ENCODE results near the gene FTO. TPM values are rescaled to one million over a fixed set of nuclear protein-coding genes. Genes with fewer than 3 reads are reported as not detected.
"Not testable (repeated sequence)": the region's sequence is repeated elsewhere in the genome, so short reads cannot be mapped to it uniquely, and the experiment has no call there.

The FTO gene
- polyA plus RNA-seq, 2 of the 4 experiments (the other 2 are of a cell fraction): 48.7 to 101 TPM

DNA sequence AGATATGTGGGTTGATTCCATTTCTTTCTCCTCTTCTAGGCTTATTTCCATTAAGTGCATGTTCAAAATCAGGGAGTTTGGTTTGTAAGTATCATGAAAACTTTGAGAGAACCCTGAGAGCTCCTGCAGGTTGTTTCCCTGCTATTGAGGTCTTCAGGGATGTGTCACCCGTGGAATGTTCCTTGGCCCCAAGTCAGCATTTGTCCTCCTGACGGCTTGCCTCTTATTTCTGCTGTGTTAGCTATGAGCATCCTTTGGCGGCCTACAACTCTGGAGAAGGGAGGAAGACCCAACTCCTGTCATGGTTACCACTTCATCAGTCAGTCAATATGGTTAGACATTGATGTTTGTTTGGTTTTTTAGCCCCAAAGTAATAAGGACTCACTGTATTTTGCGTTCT, 180.8 kb downstream of the FTO start:
- H3K4me2 ChIP-seq: no peak overlapping the region
- no peak for TF ChIP-seq KDM5A (IDR thresholded peaks at IDR 0.05)
- TF ChIP-seq SREBF2 (IDR thresholded peaks at IDR 0.05): no peak
- TF ChIP-seq, protein P1, sequence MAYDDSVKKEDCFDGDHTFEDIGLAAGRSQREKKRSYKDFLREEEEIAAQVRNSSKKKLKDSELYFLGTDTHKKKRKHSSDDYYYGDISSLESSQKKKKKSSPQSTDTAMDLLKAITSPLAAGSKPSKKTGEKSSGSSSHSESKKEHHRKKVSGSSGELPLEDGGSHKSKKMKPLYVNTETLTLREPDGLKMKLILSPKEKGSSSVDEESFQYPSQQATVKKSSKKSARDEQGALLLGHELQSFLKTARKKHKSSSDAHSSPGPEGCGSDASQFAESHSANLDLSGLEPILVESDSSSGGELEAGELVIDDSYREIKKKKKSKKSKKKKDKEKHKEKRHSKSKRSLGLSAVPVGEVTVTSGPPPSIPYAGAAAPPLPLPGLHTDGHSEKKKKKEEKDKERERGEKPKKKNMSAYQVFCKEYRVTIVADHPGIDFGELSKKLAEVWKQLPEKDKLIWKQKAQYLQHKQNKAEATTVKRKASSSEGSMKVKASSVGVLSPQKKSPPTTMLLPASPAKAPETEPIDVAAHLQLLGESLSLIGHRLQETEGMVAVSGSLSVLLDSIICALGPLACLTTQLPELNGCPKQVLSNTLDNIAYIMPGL (CRISPR knock-in tag; IDR thresholded peaks at IDR 0.05; ENCODE audit: borderline replicate concordance): no peak
- no peak for TF ChIP-seq CHD2 (IDR thresholded peaks at IDR 0.05; ENCODE audit: low read length, partially characterized antibody)
- TF ChIP-seq, protein P2, sequence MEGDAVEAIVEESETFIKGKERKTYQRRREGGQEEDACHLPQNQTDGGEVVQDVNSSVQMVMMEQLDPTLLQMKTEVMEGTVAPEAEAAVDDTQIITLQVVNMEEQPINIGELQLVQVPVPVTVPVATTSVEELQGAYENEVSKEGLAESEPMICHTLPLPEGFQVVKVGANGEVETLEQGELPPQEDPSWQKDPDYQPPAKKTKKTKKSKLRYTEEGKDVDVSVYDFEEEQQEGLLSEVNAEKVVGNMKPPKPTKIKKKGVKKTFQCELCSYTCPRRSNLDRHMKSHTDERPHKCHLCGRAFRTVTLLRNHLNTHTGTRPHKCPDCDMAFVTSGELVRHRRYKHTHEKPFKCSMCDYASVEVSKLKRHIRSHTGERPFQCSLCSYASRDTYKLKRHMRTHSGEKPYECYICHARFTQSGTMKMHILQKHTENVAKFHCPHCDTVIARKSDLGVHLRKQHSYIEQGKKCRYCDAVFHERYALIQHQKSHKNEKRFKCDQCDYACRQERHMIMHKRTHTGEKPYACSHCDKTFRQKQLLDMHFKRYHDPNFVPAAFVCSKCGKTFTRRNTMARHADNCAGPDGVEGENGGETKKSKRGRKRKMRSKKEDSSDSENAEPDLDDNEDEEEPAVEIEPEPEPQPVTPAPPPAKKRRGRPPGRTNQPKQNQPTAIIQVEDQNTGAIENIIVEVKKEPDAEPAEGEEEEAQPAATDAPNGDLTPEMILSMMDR (IDR thresholded peaks at IDR 0.05): no peak
- no peak for TF ChIP-seq EHMT2 (IDR thresholded peaks at IDR 0.05; ENCODE audit: low read depth)
- no peak for TF ChIP-seq TP53 (CRISPR knock-in tag; IDR thresholded peaks at IDR 0.05)
- ChIA-PET POLR2A (no interaction called here), CTCF (interaction anchor here (0.6 to 1.1 kb wide), 3 partner anchors 8 to 28 kb away, joined by 3 read pairs; no protein-coding TSS in a partner anchor)
- DNase-seq (ENCODE audit: low read depth in 1 of 2, low spot score in 1 of 2): no peak
- FAIRE-seq: no peak
- H3K4me1 ChIP-seq: peaks cover 16% of the 10 kb centered on the region; the same call in 2 of the 3 replicates
- H3K27ac ChIP-seq: no peak overlapping the region
- H3K9me3 ChIP-seq: no peaks in the 10 kb centered on the region
- no peak overlapping the region for H3K4me3 ChIP-seq
- no peak for ATAC-seq
- 90% methylated on average over 4 of the region's 4 CpGs for WGBS (ENCODE audit: missing lambda C conversion rate)

DNA sequence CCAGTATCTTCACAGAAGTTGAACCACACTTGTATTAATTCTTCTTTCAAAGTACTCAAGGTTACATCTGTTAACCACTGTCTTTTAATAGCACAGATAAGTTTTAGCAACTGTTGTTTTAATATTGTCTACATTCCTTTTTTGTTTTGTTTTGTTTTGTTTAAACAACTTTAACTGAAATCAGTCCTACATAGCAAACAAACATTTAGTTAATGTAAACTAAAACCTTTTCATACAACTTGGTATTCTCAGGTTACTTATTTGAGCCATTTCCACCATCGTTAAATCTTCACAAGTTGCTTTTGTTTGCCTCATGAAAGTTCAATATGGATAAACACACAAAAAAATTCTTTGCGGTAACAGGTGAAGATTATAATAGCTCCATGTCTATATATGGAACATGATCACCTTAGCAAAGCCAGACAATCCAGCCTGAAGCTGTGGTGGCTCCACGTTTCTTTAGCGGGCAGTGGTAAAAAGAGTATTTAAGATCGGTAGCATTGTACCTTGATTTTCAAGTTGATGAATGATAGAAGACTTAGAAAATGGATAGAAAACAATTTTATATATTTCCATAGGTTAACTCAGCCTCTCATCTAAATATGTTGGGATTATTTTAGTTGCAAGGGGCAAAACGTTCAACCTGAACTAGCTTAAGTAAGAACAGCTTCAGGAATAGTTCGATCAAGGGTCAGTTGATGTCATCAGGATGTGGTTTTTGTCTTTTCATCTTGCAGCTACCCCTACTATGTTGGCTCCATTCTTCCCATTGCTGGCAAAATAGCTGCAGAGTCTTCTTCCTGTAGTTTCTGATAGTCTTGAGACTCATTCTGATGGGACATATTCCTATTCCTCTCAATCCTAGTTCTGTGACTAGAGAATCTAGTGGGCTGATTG, 182.8 kb downstream of the FTO start:
- no peak overlapping the region for H3K4me3 ChIP-seq
- no peak overlapping the region for H3K4me2 ChIP-seq
- H3K9me3 ChIP-seq: no peaks in the 10 kb centered on the region
- WGBS (ENCODE audit: missing lambda C conversion rate): 91% methylated on average over 7 of the region's 7 CpGs
- DNase-seq (ENCODE audit: low read depth in 1 of 2, low spot score in 1 of 2) (no peak), ATAC-seq (no peak), FAIRE-seq (no peak)
- H3K27ac ChIP-seq: no peak overlapping the region
- H3K4me1 ChIP-seq: peaks cover 8% of the 10 kb centered on the region; the same call in 2 of the 3 replicates
- CTCF ChIA-PET: interaction anchor here (0.6 kb wide), 1 partner anchor 195 kb away, joined by 3 read pairs; no protein-coding TSS in a partner anchor
- no peak for TF ChIP-seq BHLHE40 (IDR thresholded peaks at IDR 0.05; ENCODE audit: low read depth, low read length)
- no peak for TF ChIP-seq SMC3 (IDR thresholded peaks at IDR 0.05)
- TF ChIP-seq, protein P3, sequence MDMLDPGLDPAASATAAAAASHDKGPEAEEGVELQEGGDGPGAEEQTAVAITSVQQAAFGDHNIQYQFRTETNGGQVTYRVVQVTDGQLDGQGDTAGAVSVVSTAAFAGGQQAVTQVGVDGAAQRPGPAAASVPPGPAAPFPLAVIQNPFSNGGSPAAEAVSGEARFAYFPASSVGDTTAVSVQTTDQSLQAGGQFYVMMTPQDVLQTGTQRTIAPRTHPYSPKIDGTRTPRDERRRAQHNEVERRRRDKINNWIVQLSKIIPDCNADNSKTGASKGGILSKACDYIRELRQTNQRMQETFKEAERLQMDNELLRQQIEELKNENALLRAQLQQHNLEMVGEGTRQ (IDR thresholded peaks at IDR 0.05): no peak
- TF ChIP-seq EHF (CRISPR knock-in tag; IDR thresholded peaks at IDR 0.05): no peak
- POLR2A ChIA-PET: interaction anchor here (0.6 kb wide), 1 partner anchor 1441 kb away, joined by 3 read pairs; no protein-coding TSS in a partner anchor

DNA sequence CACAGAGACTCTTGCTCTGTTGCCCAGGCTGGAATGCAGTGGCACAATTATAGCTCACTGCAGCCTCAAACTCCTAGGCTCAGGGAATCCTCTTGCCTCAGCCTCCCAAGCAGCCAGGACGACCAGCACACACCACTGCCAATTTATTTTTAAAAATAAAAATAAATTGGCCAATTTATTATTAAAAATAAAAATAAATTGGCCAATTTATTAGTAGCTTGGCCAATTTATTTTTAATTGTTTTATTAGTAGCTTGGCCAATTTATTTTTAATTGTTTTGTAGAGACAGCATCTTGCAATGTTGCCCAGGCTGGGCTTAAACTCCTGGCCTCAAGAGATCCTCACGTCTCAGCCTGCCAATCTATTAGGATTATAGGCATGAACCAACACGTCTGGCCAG, 184.3 kb downstream of the FTO start:
- TF ChIP-seq RNF2 (IDR thresholded peaks at IDR 0.05; ENCODE audit: borderline replicate concordance, low read depth) (no peak), HOXB5 (CRISPR knock-in tag; IDR thresholded peaks at IDR 0.05) (no peak), CBX2 (IDR thresholded peaks at IDR 0.05; ENCODE audit: borderline replicate concordance, low read depth) (no peak), RARB (CRISPR knock-in tag; IDR thresholded peaks at IDR 0.05) (no peak), ZFP36 (IDR thresholded peaks at IDR 0.05; ENCODE audit: borderline replicate concordance, partially characterized antibody) (no peak), SMC3 (IDR thresholded peaks at IDR 0.05) (no peak), HDAC2 (IDR thresholded peaks at IDR 0.05) (no peak), KDM5A (IDR thresholded peaks at IDR 0.05) (no peak), RCOR1 (IDR thresholded peaks at IDR 0.05; ENCODE audit: low read depth, low read length) (no peak), CEBPB (IDR thresholded peaks at IDR 0.05) (no peak)
- TF ChIP-seq, protein P3 (IDR thresholded peaks at IDR 0.05): no peak
- TF ChIP-seq, protein P1 (CRISPR knock-in tag; IDR thresholded peaks at IDR 0.05; ENCODE audit: borderline replicate concordance): no peak
- H3K9me3 ChIP-seq: no peaks in the 10 kb centered on the region
- H3K4me2 ChIP-seq: no peak overlapping the region
- FAIRE-seq: no peak
- H3K4me1 ChIP-seq: peaks cover 14% of the 10 kb centered on the region
- DNase-seq (ENCODE audit: low read depth in 1 of 2, low spot score in 1 of 2): no peak
- CTCF ChIA-PET: no interaction called here
- ATAC-seq: no peak
- H3K4me3 ChIP-seq: no peak overlapping the region
- H3K27ac ChIP-seq: no peak overlapping the region
- WGBS (ENCODE audit: missing lambda C conversion rate): 86% methylated on average over 3 of the region's 3 CpGs
- POLR2A ChIA-PET: no interaction called here

DNA sequence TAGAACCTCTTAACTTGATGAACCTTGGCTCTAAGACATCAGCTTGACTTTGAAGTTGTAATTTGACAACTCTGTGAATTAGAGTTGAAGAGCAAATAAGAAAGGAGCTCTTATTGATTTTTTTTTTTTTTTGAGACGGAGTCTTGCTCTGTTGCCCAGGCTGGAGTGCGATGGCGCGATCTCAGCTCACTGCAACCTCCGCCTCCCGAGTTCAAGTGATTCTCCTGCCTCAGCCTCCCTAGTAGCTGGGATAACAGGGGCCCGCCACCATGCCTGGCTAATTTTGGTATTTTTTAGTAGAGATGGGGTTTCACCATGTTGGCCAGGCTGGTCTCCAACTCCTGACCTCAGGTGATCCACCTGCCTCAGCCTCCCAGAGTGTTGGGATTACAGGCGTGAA, 186.9 kb downstream of the FTO start:
- WGBS (ENCODE audit: missing lambda C conversion rate): 93% methylated on average over 8 of the region's 8 CpGs
- POLR2A ChIA-PET: interaction anchor here (0.7 kb wide), 1 partner anchor 1038 kb away, joined by 5 read pairs; no protein-coding TSS in a partner anchor
- FAIRE-seq: not testable (repeated sequence)

More for the DNA sequence above, 186.9 kb downstream of the FTO start:
- not testable (repeated sequence) for H3K27ac ChIP-seq; ATAC-seq; DNase-seq (ENCODE audit: low read depth in 1 of 2, low spot score in 1 of 2); H3K9me3 ChIP-seq; H3K4me3 ChIP-seq; H3K4me2 ChIP-seq
- CTCF ChIA-PET: interaction anchor here (0.6 to 2.2 kb wide), 9 partner anchors 20 to 1417 kb away, joined by 3 to 10 read pairs (median 3); no protein-coding TSS in a partner anchor
- peaks cover 30% of the 10 kb centered on the region for H3K4me1 ChIP-seq

Measured in A549 (cell line).